Measurements from ENCODE around the gene CENPV. TPM values are rescaled to one million over a fixed set of nuclear protein-coding genes. Genes with fewer than 3 reads are reported as not detected.
A peak's percentile ranks its signal among the peaks of the same experiment; 100 is the strongest.

Gene CENPV
- total and polyA plus RNA-seq, 2 of the 13 experiments (the other 11 are each of a cell fraction or from before 2014, with no cell fraction given), result 193 to 292 TPM

DNA sequence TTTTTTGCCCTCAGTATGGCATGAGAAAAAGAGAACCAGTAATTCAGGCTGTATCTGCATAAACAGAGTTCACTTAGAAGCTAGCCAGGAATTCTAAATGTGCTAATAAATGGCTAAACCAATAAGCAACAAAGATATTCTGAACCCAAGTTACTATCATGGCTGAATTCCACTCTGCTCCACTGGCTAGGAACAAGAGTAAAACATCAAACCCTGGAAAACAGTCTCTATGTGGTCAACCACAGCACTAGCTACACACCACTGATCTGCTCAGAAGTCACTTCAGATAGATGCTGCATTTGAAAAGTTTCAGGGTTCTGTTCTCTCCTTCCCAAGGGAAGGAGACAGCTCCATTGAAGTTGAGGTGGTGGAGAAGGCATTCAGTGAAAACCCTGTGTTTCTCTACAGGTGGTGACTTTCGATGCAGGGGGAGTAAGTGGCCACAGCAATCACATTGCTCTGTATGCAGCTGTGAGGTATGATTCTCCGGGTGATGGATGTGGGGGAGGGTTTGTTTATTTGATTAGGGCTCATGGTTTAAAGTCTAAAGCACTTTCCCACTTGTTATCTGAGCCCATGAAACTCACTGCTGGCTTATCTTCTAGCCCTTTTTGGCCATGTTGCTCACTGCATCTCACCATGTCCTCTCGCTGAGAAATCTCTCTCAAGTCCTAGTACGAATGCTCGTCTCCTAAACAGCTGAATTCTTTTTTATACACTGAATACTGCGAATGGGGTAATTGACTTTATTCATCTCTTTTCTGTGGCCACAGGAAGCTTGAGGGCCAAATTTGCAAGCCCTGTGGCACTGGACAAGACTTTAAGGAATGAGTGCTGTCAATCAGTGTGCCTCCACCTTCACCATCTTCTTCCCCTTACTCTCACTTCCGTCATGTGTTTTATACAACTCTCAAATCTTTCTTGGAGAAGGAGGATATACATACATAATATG lies 39.9 kb downstream of the CENPV start (continued):
- TF ChIP-seq, protein P1, sequence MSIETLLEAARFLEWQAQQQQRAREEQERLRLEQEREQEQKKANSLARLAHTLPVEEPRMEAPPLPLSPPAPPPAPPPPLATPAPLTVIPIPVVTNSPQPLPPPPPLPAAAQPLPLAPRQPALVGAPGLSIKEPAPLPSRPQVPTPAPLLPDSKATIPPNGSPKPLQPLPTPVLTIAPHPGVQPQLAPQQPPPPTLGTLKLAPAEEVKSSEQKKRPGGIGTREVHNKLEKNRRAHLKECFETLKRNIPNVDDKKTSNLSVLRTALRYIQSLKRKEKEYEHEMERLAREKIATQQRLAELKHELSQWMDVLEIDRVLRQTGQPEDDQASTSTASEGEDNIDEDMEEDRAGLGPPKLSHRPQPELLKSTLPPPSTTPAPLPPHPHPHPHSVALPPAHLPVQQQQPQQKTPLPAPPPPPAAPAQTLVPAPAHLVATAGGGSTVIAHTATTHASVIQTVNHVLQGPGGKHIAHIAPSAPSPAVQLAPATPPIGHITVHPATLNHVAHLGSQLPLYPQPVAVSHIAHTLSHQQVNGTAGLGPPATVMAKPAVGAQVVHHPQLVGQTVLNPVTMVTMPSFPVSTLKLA (IDR thresholded peaks at IDR 0.05), result 0 out of 2 replicates have a peak, but pooled peaks have one; percentile 25
- TF ChIP-seq ZNF850 (CRISPR knock-in tag; conservative IDR thresholded peaks at IDR 0.05) (no peak), CEBPB (IDR thresholded peaks at IDR 0.05; ENCODE audit: borderline replicate concordance, low read depth, low read length) (no peak), GATAD1 (CRISPR knock-in tag; IDR thresholded peaks at IDR 0.05) (no peak), ZFP1 (CRISPR knock-in tag; IDR thresholded peaks at IDR 0.05) (no peak), KLF6 (CRISPR knock-in tag; IDR thresholded peaks at IDR 0.05) (0 out of 2 replicates have a peak, but pooled peaks have one; percentile 45), RARA (CRISPR knock-in tag; IDR thresholded peaks at IDR 0.05) (peak; percentile 47), HIVEP1 (CRISPR knock-in tag; IDR thresholded peaks at IDR 0.05) (no peak), TEAD3 (CRISPR knock-in tag; optimal IDR thresholded peaks at IDR 0.05; ENCODE audit: borderline replicate concordance) (peak; percentile 83), GLI4 (CRISPR knock-in tag; IDR thresholded peaks at IDR 0.05; ENCODE audit: borderline replicate concordance) (no peak), ZNF772 (CRISPR knock-in tag; IDR thresholded peaks at IDR 0.05) (no peak), ZNF543 (CRISPR knock-in tag; IDR thresholded peaks at IDR 0.05) (peak; percentile 68; the same call in 1 of the 2 replicates), KAT8 (CRISPR knock-in tag; IDR thresholded peaks at IDR 0.05) (peak; percentile 63; the same call in 1 of the 2 replicates), ZIK1 (CRISPR knock-in tag; IDR thresholded peaks at IDR 0.05; ENCODE audit: borderline replicate concordance, low read depth) (no peak), RBM39 (IDR thresholded peaks at IDR 0.05; ENCODE audit: low read depth, low read length, poor library complexity, severe bottlenecking) (no peak), ATAD3A (CRISPR knock-in tag; IDR thresholded peaks at IDR 0.05) (no peak), ZSCAN29 (CRISPR knock-in tag; conservative IDR thresholded peaks at IDR 0.05) (peak; percentile 65; the same call in 1 of the 2 replicates), EP300 (IDR thresholded peaks at IDR 0.05; ENCODE audit: low read depth in 2 of 2, low read length in 2 of 2) (peak in 1 of 2 experiments; percentile 76; a peak in 3 of 4 replicates), EP300 (CRISPR knock-in tag; IDR thresholded peaks at IDR 0.05; ENCODE audit: borderline replicate concordance) (peak; percentile 68; the same call in 1 of the 2 replicates), ZNF317 (CRISPR knock-in tag; IDR thresholded peaks at IDR 0.05) (peak; percentile 53; the same call in 1 of the 2 replicates), DNMT3B (CRISPR knock-in tag; conservative IDR thresholded peaks at IDR 0.05) (no peak), FOXK2 (IDR thresholded peaks at IDR 0.05) (peak; percentile 53; the same call in 1 of the 2 replicates)
- TF ChIP-seq, protein P2, sequence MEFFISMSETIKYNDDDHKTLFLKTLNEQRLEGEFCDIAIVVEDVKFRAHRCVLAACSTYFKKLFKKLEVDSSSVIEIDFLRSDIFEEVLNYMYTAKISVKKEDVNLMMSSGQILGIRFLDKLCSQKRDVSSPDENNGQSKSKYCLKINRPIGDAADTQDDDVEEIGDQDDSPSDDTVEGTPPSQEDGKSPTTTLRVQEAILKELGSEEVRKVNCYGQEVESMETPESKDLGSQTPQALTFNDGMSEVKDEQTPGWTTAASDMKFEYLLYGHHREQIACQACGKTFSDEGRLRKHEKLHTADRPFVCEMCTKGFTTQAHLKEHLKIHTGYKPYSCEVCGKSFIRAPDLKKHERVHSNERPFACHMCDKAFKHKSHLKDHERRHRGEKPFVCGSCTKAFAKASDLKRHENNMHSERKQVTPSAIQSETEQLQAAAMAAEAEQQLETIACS (CRISPR knock-in tag; IDR thresholded peaks at IDR 0.05), result no peak

All from HepG2 (cell line).